ENCODE measurements around the gene ZNF217. TPM values are rescaled to one million over a fixed set of nuclear protein-coding genes. Genes with fewer than 3 reads are reported as not detected.
"Not testable (repeated sequence)": the region's sequence is repeated elsewhere in the genome, so short reads cannot be mapped to it uniquely, and the experiment has no call there.

ZNF217 gene
- total and polyA plus RNA-seq, 9 of the 15 experiments (the other 6 are each of a cell fraction or from before 2014, with no cell fraction given): 3.0 to 41.8 (median 16.8) TPM

DNA sequence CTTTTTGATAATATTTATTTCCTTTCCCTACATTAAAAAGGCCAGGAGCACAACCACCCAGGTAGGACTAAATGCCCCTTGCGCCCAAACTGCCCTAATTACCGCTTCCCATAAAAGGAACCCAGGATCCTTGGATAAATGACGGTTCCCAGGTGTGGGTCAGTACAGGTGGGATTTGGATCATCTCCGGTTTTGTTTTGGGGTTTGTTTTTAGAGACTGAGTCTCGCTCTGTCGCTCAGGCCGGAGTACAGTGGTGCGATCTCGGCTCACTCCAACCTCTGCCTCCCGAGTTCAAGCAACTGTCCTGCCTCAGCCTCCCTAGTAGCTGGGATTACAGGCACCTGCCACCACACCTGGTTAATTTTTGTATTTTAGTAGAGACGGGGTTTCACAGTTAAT is 28.4 kb downstream of the ZNF217 start (continued):
- TF ChIP-seq, protein P1, sequence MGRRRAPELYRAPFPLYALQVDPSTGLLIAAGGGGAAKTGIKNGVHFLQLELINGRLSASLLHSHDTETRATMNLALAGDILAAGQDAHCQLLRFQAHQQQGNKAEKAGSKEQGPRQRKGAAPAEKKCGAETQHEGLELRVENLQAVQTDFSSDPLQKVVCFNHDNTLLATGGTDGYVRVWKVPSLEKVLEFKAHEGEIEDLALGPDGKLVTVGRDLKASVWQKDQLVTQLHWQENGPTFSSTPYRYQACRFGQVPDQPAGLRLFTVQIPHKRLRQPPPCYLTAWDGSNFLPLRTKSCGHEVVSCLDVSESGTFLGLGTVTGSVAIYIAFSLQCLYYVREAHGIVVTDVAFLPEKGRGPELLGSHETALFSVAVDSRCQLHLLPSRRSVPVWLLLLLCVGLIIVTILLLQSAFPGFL (CRISPR knock-in tag; IDR thresholded peaks at IDR 0.05): no peak

DNA sequence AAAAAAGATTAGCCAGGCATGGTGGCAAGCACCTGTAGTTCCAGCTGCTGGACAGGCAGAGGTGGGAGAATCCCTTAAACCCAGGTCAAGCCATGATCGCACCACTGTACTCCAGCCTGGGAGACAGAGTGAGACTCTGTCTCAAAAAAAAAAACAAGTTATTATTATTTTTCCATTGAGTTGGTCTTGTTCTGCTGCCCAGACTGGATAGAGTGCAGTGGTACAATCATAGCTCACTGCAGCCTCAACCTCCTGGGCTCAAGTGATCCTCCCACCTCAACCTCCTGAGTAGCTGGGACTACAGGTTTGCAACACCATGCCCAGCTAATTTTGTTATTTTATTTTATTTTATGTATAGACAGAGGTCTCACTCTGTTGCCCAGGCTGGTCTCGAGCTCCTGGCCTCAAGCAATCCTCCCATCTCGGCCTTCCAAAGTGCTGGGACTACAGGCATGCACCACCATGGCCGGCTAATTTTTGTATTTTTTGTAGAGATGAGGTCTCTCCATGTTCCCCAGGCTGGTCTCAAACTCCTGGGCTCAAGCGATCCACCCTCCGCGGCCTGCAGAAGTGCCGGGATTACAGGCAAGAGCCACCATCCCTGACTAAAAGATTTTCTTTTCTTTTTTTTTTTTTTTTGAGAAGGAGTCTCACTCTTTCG is 31.4 kb downstream of the ZNF217 start:
- H3K36me3 ChIP-seq (ENCODE audit: control insufficient read depth, insufficient read depth, low read length): peaks cover 23% of the 10 kb centered on the region; the same call in 1 of the 3 replicates
- CTCF ChIA-PET (ENCODE audit: low intra/inter-chr PET ratio); H3K79me2 ChIP-seq (ENCODE audit: control insufficient read depth, insufficient read depth, low read length); H3K27ac ChIP-seq (ENCODE audit: extremely low read depth, low read depth, low read length); H3K27me3 ChIP-seq (ENCODE audit: control insufficient read depth in 2 of 2, insufficient read depth in 2 of 2, low read length in 2 of 2); intact Hi-C loops (cut with micrococcal nuclease); H3K9me1 ChIP-seq (ENCODE audit: control insufficient read depth, insufficient read depth, low read length); H4K20me1 ChIP-seq (replicated peaks; ENCODE audit: control insufficient read depth, insufficient read depth, low read length); H3K4me1 ChIP-seq (replicated peaks in 1 of 2; ENCODE audit: control insufficient read depth in 2 of 2, insufficient read depth in 2 of 2, low read length in 2 of 2); FAIRE-seq; H3K9me3 ChIP-seq (replicated peaks; ENCODE audit: control insufficient read depth, insufficient read depth, low read depth, low read length); BruUV-seq (replicated peaks); DNase-seq (ENCODE audit: extremely low read depth in 1 of 4, low spot score in 3 of 4); H3K4me3 ChIP-seq; ATAC-seq; H3K9ac ChIP-seq (ENCODE audit: insufficient read depth in 1 of 2, low read depth in 2 of 2, low read length in 2 of 2); H3K4me2 ChIP-seq (ENCODE audit: insufficient read depth, low read length); H2AFZ ChIP-seq (ENCODE audit: low read depth, low read length): not testable (repeated sequence)
- in situ Hi-C loops (cut with MboI): loop anchor here (25.0 kb wide), 1 partner anchor 650 kb away; the partner anchor contains the start of gene PFDN4
- POLR2A ChIA-PET: interaction anchor here (0.6 to 1.3 kb wide), 4 partner anchors 8 to 205 kb away, joined by 3 read pairs; no protein-coding TSS in a partner anchor
- 85% methylated on average over 9 of the region's 9 CpGs for WGBS (ENCODE audit: insufficient coverage, low coverage, missing lambda C conversion rate)
